Transverse colon (tissue), 4 donors: Measurements from ENCODE around the gene ANGPTL8. TPM values are rescaled to one million over a fixed set of nuclear protein-coding genes. Genes with fewer than 3 reads are reported as not detected.

Source experiments
- DNase-seq: peaks from one replicate; pipeline ENCODE4 v3.0.0-alpha.2; 2019
- H3K27ac ChIP-seq, 4 donors: fragments of 200-600 bp; sonication (generic); 2 replicates each; pipeline ENCODE4 v1.5.1; 2016 to 2018; ENCODE audit warnings: inconsistent platforms in 4 of 4
- H3K27me3 ChIP-seq: fragments of 200-600 bp; sonication (generic); 2 replicates; pipeline ENCODE4 v1.5.1; 2017; ENCODE audit warnings: inconsistent platforms
- H3K36me3 ChIP-seq, 4 donors: fragments of 200-600 bp; sonication (generic); 2 replicates each; pipeline ENCODE4 v1.5.1; 2017 to 2019; ENCODE audit warnings: inconsistent platforms in 4 of 4
- H3K4me1 ChIP-seq, 4 donors: fragments of 200-600 bp; sonication (generic); 2 replicates each; pipeline ENCODE4 v1.5.1; 2017 to 2020; ENCODE audit warnings: inconsistent platforms in 4 of 4
- H3K4me3 ChIP-seq, 4 donors: fragments of 200-600 bp; sonication (generic); 1 replicate in 1 of 4; 2 replicates in 3 of 4; pipeline versions ENCODE4 v1.5.1 to v1.6.1; 2017 to 2019; ENCODE audit warnings: inconsistent platforms in 4 of 4
- H3K9me3 ChIP-seq, 2 donors: fragments of 200-600 bp; sonication (generic); 2 replicates each; pipeline ENCODE4 v1.5.1; 2017 to 2019; ENCODE audit warnings: inconsistent platforms in 2 of 2
- EP300 ChIP-seq: sonication (generic); formaldehyde crosslinking; IDR thresholded peaks from one replicate; pipeline ENCODE4 v1.6.1; 2017; ENCODE audit warnings: antibody characterized with exemption, low read depth
- POLR2A ChIP-seq: fragments of 450-650 bp; IDR thresholded peaks from one replicate; pipeline ENCODE4 v1.6.1; 2016; ENCODE audit warnings: antibody characterized with exemption, mild to moderate bottlenecking, moderate library complexity
- POLR2AphosphoS5 ChIP-seq, 3 donors: sonication (generic); formaldehyde crosslinking; IDR thresholded peaks; one replicate each; pipeline ENCODE4 v1.6.1; 2016; ENCODE audit warnings: antibody characterized with exemption in 3 of 3
- WGBS, 2 donors: methylation state at CpG; one replicate each; pipeline ENCODE4 v1.1.5; 2018; ENCODE audit warnings: low coverage in 1 of 2; 5-methylcytosine and 5-hydroxymethylcytosine counted together
- in situ Hi-C, 4 donors: fragments of 200-750 bp; cut with MboI; loops; one replicate each; pipeline versions ENCODE4 v1.15.0 to v1.15.1; 2017; ENCODE audit warnings: low sequenced_read_pairs in 3 of 4, low pct_ligation_motif_present in 1 of 4, low pct_unique_long_range_greater_than_20kb in 1 of 4
- intact Hi-C: fragments of 100-400 bp; cut with DNase I; formaldehyde crosslinking; loops from one replicate; pipeline ENCODE4 v1.15.1; 2023; ENCODE audit warnings: low total_unique reads
- total RNA-seq, 4 donors: library from RNA; depleted of rRNA; stranded (reverse); fragments of >200 nt; gene quantifications; one replicate each; pipeline ENCODE4 v1.1.0, GENCODE V29; 2016
- TF ChIP-seq, protein P1 (sequence below), 5 experiments: fragments of 200-600 bp in 3 of 5; fragments of 450-650 bp in 2 of 5; sonication (generic) in 3 of 5; IDR thresholded peaks; 1 replicate in 2 of 5; 2 replicates in 3 of 5; pipeline ENCODE4 v1.5.1; 2016 to 2017; ENCODE audit warnings: antibody characterized with exemption in 5 of 5, inconsistent platforms in 3 of 5, mild to moderate bottlenecking in 2 of 5, moderate library complexity in 1 of 5

ANGPTL8 gene
- total RNA-seq, 4 donors from 2014 or later, result not detected

GRCh38 chr19:11198769-11199424 lies 40.5 kb upstream of the ANGPTL8 start:
- no peaks in the 10 kb centered on the region for H3K9me3 ChIP-seq
- 67 to 80% methylated on average over 3 to 7 of the region's 7 CpGs for WGBS, 2 donors
- no peaks in the 10 kb centered on the region for H3K36me3 ChIP-seq
- H3K27ac ChIP-seq, result peak overlapping the region; percentile 90 to 96 (median 94)
- H3K27me3 ChIP-seq, result no peaks in the 10 kb centered on the region
- intact Hi-C loops, result no loop called here
- no peak for DNase-seq
- in situ Hi-C loops, result no loop called here
- H3K4me1 ChIP-seq, result peaks cover 0 to 43% (median 21%) of the 10 kb centered on the region in 4 donors
- no peak overlapping the region for H3K4me3 ChIP-seq
- TF ChIP-seq POLR2A, result no peak
- TF ChIP-seq POLR2AphosphoS5 (IDR thresholded peaks at IDR 0.05), result no peak
- TF ChIP-seq, protein P1, sequence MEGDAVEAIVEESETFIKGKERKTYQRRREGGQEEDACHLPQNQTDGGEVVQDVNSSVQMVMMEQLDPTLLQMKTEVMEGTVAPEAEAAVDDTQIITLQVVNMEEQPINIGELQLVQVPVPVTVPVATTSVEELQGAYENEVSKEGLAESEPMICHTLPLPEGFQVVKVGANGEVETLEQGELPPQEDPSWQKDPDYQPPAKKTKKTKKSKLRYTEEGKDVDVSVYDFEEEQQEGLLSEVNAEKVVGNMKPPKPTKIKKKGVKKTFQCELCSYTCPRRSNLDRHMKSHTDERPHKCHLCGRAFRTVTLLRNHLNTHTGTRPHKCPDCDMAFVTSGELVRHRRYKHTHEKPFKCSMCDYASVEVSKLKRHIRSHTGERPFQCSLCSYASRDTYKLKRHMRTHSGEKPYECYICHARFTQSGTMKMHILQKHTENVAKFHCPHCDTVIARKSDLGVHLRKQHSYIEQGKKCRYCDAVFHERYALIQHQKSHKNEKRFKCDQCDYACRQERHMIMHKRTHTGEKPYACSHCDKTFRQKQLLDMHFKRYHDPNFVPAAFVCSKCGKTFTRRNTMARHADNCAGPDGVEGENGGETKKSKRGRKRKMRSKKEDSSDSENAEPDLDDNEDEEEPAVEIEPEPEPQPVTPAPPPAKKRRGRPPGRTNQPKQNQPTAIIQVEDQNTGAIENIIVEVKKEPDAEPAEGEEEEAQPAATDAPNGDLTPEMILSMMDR (IDR thresholded peaks at IDR 0.05), result no peak
- no peak for TF ChIP-seq EP300

DNA sequence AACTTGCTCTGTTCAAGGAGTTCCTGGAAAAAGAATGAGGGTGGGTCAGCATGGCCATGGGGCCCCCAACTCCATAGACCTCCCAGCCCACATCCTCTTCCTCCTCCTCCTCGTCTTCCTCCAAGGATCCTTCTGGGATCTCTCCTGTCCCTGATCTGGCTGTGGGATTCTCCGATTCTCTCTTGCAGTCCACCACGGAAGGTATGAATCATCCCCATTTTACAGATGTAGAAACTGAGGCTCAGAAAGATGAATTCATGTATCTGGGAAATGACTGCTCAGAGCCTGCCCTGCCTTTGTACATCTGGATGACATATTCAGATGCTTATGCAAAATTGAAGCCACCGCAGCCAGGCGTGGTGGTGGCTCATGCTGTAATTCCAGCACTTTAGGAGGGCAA lies 39.9 kb upstream of the ANGPTL8 start:
- DNase-seq, result no peak
- peaks cover 0 to 43% (median 19%) of the 10 kb centered on the region in 4 donors for H3K4me1 ChIP-seq
- 83% methylated on average over 5 of the region's 5 CpGs; no CpG with 5 or more reads in 1 of the 2 donors for WGBS, 2 donors
- in situ Hi-C loops (no loop called here), intact Hi-C loops (no loop called here)
- H3K4me3 ChIP-seq, result no peak overlapping the region
- TF ChIP-seq POLR2AphosphoS5 (IDR thresholded peaks at IDR 0.05) (no peak), POLR2A (no peak), EP300 (no peak)
- TF ChIP-seq, protein P1 (IDR thresholded peaks at IDR 0.05), result no peak
- no peaks in the 10 kb centered on the region for H3K9me3 ChIP-seq
- H3K27me3 ChIP-seq, result no peaks in the 10 kb centered on the region
- no peaks in the 10 kb centered on the region for H3K36me3 ChIP-seq
- peak overlapping the region; percentile 90 to 96 (median 94) for H3K27ac ChIP-seq

DNA sequence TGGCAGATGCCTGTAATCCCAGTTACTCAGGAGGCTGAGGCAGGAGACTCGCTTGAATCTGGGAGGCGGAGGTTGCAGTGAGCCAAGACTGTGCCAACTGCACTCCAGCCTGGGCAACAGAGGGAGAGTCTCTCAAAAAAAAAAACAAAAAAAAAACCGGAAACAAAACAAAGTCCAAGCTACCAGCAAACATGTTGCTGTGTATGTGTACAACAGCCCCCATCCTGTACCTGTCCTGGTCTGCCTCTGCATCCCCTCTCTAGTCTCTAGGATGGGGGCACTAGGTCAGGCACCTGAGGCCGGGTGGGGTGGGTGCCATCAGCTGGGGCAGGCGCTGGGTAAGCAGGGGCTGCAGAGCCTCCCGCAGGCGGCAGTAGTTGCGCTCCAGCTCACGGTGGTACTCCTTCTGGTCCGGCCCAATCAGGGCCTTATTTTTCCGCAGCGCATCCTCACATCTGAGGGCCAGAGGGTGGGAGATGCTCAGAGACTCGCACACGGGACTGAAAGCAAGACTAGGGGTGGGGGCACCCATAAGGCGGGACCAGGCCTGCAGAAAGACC lies 39.3 kb upstream of the ANGPTL8 start:
- H3K36me3 ChIP-seq, result no peaks in the 10 kb centered on the region
- in situ Hi-C loops (loop anchor here (5.0 to 25.0 kb wide), 4 partner anchors 63 to 163 kb away; no protein-coding TSS in a partner anchor), intact Hi-C loops (no loop called here)
- peaks cover 4 to 44% (median 19%) of the 10 kb centered on the region in 4 donors for H3K4me1 ChIP-seq
- no peak overlapping the region for H3K4me3 ChIP-seq
- peak overlapping the region in 1 of 4 donors; percentile 95 for H3K27ac ChIP-seq
- H3K9me3 ChIP-seq, result no peaks in the 10 kb centered on the region
- no peaks in the 10 kb centered on the region for H3K27me3 ChIP-seq
- DNase-seq, result no peak
- WGBS, 2 donors, result 80 to 88% methylated on average over 2 to 15 of the region's 15 CpGs
- TF ChIP-seq POLR2AphosphoS5 (IDR thresholded peaks at IDR 0.05) (no peak), POLR2A (no peak), EP300 (no peak)
- TF ChIP-seq, protein P1 (IDR thresholded peaks at IDR 0.05), result no peak

- H3K36me3 ChIP-seq, result no peaks in the 10 kb centered on the region
- in situ Hi-C loops, result loop anchor here (5.0 to 25.0 kb wide), 4 partner anchors 64 to 164 kb away; no protein-coding TSS in a partner anchor
These were observed 38.5 kb upstream of the ANGPTL8 start for GRCh38 chr19:11200931-11201330.

More at GRCh38 chr19:11200931-11201330, 38.5 kb upstream of the ANGPTL8 start:
- peaks cover 5 to 41% (median 18%) of the 10 kb centered on the region in 4 donors for H3K4me1 ChIP-seq
- H3K9me3 ChIP-seq, result no peaks in the 10 kb centered on the region
- intact Hi-C loops, result no loop called here
- 88% methylated on average over 6 of the region's 9 CpGs; no CpG with 5 or more reads in 1 of the 2 donors for WGBS, 2 donors
- TF ChIP-seq POLR2AphosphoS5 (IDR thresholded peaks at IDR 0.05) (no peak), POLR2A (no peak), EP300 (no peak)
- TF ChIP-seq, protein P1 (IDR thresholded peaks at IDR 0.05), result no peak
- no peak overlapping the region for H3K4me3 ChIP-seq
- H3K27me3 ChIP-seq, result no peaks in the 10 kb centered on the region
- H3K27ac ChIP-seq, result peak overlapping the region; percentile 77 to 91 (median 84)
- no peak for DNase-seq
